GM18873 (cell line): ENCODE data around the gene SYN1.

ENCODE experiments used
- ATAC-seq: cut with Tn5 transposase; IDR thresholded peaks from one replicate; pipeline ENCODE4 v1.9.1; 2021; ENCODE audit warnings: mild to moderate bottlenecking, moderate library complexity, moderate number of reproducible peaks; ENCODE audit not compliant: unreplicated experiment, low FRiP score

The SYN1 gene

DNA sequence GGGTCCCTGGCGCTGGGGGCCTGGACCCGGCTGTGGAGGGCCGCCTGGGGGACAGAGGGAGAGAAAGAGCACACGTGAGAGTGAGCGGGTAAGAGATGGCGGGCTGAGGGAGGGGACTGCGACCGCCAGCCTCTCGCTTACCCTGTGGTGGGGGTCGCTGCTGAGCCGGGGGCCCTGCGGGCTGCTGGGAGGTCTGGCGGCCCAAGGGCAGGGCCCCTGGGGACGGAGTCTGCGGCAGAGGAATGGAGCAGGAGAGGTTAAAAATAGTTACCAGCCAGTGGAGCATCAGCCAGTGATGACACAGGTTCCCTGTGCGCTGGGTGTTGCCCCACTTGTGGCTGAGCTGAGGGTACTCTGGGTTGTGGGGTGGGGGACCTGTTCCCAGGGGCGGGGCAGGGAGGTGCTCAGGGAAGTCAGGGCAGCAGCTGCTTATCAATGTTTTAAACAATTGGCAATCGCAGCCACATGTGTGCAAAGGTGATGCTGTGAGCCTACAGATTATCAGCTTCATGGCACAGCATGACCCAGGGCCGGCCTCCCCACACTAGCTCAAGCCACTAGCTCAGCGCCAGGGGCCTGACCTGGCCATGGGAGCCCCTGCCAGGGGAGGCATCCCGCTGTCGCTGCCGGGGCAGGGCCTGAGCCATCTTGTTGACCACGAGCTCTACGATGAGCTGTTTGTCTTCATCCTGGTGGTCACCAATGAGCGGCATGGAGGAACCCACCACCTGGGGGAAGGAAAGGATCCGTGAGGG, 44.9 kb downstream of the SYN1 start:
- no peak for ATAC-seq

GRCh38 chrX:47574076-47574546, 45.5 kb downstream of the SYN1 start:
- no peak for ATAC-seq

DNA sequence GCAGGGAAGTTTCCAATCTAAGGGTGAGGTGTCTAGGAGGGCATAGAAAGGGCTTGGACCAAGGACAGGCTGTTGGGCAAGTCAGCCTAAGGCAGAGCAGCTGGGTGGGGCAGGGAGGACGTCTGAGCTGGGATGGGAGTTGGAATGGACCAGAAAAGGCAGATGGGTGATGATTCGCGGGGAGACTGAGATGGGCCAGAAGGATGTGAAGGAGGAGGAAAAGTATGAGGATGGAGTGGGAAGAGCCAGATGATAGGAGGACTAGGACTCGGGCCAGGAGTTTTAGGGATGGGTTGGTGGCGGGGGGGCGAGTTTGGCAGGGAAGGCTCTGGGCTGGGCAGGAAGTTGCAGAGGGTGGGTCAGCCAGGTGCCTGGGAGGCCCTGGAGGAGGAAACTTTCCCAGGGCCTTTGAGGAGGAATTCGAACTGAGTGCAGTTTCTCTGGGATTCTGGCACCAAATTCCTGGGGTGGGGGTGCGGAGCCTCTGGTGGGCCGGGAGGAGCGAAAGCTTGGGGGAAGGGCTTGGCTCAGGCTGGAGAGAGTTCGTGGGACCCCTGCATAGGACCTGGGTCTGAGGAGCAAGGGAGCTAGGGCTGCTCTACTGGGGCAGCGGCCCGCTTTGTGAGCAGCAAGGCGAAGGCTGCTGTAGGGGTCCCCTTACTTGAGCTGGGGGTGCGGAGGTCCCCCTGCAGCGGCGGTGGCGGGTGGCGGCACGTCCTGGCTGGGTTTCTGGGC, 46.1 kb downstream of the SYN1 start:
- ATAC-seq, result no peak

DNA sequence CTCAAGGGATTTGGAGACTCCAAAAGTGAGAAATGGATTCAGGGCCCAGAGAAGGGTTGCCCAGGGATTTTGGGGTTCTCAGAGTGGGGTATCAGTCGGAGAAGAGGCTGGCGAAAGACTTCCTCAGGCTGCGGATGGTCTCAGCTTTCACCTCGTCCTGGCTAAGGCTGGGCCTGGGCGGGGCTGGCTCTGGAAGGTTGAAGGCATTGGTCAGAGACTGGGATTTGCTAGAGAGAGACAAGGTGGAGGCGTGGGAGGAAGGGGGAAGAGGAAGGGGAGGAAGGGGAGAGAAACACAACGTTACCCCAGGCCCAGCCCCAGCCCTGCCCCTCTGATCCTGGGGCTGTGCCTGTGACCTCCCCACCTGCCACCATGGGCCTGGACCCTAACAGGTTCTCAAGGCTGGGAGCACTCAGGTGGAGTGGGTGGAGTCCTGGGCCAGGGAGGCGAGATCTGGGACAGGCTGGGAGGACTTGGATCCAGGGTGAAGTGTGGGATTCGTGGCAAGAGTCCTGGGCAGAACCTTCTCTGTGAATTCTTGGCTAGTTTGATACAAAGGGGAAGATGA, 46.8 kb downstream of the SYN1 start:
- no peak for ATAC-seq

DNA sequence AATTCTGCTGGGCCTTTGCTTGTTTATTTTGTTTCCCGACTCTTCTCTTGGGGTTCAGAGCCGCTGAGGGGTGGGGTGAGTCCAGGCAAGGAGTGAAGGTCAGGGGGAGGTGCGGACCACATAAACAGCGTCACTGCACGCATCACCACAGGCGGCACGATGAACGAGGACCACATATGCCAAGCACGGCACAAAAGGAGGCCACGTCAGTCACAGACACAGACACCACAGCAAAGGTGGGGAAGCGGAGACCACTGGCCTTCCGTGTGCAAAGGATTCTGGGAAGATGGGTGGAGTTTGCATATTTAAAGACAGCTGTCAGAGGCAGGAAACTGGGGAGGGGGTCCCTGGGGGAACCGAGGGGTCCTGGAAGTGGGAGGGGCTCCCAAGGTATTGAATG, 47.8 kb downstream of the SYN1 start:
- ATAC-seq, result no peak

DNA sequence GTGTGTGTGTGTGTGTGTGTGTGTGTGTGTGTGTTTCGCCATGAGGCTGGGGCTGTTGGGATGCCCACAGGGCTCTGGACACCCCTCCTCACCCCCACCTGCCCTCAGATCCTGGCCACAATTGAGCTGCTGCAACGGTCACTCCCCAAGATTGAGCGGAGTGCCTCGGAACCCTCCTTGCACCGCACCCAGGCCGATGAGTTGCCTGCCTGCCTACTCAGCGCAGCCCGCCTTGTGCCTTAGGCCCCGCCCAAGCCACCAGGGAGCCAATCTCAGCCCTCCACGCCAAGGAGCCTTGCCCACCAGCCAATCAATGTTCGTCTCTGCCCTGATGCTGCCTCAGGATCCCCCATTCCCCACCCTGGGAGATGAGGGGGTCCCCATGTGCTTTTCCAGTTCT, 48.4 kb downstream of the SYN1 start:
- ATAC-seq, result no peak

- no peak for ATAC-seq
Measured at GRCh38 chrX:47570794-47571193, 48.9 kb downstream of the SYN1 start.

DNA sequence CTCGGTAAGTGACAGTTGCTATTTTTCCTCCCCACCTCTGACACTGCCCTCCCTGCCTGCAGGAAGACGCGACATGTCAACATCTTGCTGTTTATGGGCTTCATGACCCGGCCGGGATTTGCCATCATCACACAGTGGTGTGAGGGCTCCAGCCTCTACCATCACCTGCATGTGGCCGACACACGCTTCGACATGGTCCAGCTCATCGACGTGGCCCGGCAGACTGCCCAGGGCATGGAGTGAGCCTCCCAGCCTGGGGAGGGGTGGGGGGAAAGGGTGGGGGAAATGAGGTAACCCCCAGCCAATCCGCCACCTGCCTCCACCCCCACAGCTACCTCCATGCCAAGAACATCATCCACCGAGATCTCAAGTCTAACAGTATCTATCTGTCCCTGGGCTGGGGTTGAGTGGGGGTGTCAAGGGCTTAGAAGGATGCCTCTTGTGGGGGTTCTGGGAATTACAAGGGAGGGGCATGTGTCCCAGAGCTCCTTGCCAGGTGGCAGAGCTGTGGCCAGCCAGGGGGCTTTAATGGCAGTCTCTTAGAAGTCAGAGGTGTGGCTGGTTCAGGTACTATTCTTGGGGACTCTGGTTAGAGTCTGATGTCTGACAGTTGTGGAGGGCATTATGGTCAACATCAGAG, 50.9 kb downstream of the SYN1 start:
- ATAC-seq, result no peak

- no peak for ATAC-seq
Measured at GRCh38 chrX:47566841-47567240, 52.8 kb downstream of the SYN1 start.

GRCh38 chrX:47564438-47565085, 55.1 kb downstream of the SYN1 start:
- ATAC-seq, result no peak

DNA sequence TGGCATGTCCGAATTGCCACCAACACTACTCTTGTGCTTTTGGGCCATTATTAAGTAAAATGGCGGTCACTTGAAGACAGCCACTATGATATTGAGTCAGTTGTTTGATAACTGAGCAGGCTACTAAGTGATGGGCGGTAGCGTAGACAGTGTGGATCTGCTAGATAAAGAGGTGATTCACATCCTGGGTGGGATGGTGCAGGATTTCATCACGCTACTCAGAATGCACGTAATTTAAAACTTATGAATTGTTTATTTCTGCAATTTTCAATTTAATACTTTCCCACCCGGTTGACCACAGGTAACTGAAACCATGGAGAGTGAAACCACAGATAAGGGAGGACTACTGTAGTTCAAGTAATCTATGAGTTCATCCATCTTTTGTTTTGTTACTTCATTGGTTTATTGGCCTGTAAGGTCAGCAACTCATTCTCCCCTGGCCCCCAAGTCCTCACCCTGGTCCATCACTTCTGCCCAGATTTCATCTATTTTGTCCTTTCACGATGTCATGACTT, 55.8 kb downstream of the SYN1 start:
- ATAC-seq, result no peak

GRCh38 chrX:47562615-47563243, 56.9 kb downstream of the SYN1 start:
- no peak for ATAC-seq

GRCh38 chrX:47561659-47562151, 58.0 kb downstream of the SYN1 start:
- no peak for ATAC-seq

DNA sequence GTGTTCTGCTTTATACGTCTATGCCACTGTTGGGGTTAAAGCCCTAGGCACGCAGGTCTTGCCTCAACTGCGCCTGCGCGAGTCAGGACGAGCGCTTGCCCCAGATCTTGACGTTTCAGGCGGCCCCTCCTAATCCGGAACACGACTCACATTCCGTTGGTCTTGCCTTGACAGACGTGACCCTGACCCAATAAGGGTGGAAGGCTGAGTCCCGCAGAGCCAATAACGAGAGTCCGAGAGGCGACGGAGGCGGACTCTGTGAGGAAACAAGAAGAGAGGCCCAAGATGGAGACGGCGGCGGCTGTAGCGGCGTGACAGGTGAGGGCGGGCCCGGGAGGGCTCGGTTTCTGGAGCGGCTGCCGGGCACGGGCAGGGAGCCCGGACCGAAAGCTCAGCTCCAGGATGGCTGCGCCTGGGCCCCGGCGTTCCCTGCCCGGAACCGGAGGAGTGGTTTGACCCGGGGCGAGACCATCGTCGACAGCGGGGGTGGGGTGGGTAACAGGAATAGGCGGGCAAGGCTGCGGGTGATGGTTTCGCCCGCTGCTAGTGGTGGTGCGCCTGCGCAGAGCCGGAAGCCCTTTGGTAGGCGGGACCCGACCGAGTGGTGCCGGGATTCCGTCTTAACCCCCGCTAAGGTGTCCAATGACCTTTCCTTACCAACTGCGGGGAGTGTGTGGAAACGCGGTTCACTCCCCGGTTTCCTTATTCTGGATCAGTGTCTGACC, 58.6 kb downstream of the SYN1 start, which contains the start of gene ARAF:
TSS of gene ARAF (plus strand) at position 272 of the 725 bp plus-strand sequence. CDS start 1,763 bp downstream, outside the sequence.
- peak; percentile 84 for ATAC-seq

- no peak for ATAC-seq
Measured at GRCh38 chrX:47560179-47560933, 59.3 kb downstream of the SYN1 start.

GRCh38 chrX:47558436-47558835, 61.2 kb downstream of the SYN1 start:
- no peak for ATAC-seq

GRCh38 chrX:47556045-47556623, 63.5 kb downstream of the SYN1 start:
- peak; percentile 80 for ATAC-seq

- ATAC-seq, result no peak
Measured at GRCh38 chrX:47543496-47543895, 76.2 kb downstream of the SYN1 start.
